ENCODE data around the gene DTL.

Gene DTL

DNA sequence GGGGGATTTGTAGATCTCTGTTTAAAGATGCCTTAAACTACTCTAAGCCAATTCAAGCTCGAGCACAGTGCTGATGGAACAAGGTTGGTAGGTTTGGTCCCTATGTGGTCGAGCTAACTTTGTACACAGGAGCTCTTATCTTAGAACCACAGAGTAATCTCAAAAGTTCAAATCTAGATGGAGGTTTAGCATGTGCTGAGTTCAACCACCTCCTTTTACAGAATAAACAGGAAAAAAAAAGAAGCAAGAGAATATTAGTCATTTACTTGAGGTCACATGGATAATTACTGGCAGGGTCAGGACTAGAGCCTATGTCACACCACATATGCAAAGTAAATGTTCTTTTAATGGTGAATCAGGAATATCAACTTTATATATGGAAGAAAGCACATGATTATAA lies 86.2 kb downstream of the DTL start:
- no peak for DNase-seq (ENCODE audit: extremely low read depth in 1 of 2, low read depth in 1 of 2)

DNA sequence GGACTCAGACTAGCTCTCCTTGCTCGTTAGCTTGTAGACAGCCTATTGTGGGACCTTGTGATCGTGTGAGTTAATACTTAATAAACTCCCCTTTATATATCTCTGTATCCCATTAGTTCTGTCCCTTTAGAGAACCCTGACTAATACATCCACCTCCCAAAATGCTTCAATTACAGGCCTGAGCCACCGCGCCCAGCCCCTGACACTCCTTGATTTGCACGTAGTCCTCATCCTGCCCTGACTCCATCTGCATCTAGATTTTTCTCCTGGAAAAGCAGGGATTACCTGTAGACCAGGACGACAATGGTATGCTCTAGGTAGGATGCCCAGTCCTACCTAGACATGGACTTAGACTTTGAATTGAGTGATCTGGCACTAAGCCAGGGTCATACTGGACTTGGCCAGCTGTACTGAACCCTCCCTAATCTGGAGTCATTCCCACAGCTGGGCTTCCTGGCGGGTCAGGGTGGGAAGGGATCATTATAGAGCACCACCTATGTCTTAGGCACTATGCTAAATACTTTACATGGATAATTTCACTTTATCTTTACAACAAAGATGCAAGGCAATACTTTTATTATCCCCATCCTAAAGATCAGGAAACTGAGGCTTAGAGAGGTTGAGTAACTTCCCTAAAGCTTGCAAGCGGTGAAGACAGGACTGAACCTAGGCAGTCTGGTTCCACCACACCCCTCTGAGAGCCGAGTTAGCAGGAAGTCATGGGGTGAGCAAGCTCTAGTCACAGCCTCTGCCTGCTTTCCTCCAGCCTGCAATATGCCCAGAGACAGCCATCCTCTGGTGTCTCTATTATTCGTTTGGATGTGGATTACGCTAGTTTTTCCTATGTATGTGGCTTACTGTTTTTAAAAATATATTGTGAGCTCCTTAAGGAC lies 89.4 kb downstream of the DTL start:
- no peak for DNase-seq (ENCODE audit: extremely low read depth in 1 of 2, low read depth in 1 of 2)

DNA sequence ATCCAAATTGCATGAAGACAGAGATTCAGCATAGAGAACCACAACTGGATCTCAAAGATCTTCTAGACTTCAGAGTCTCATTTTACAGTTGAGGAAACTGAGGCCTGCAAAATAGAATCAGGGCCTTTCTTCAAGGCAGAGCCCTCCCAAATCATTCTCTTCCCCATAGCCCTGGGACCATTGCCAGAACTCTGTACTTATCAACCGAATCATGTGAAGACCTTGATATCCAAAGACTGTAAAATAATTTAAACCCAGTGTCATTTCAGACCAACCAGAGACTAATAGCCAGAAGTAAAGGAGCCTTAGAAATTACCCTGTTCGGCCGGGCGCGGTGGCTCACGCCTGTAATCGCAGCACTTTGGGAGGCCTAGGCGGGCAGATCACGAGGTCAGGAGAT lies 90.1 kb downstream of the DTL start:
- no peak for DNase-seq (ENCODE audit: extremely low read depth in 1 of 2, low read depth in 1 of 2)

DNA sequence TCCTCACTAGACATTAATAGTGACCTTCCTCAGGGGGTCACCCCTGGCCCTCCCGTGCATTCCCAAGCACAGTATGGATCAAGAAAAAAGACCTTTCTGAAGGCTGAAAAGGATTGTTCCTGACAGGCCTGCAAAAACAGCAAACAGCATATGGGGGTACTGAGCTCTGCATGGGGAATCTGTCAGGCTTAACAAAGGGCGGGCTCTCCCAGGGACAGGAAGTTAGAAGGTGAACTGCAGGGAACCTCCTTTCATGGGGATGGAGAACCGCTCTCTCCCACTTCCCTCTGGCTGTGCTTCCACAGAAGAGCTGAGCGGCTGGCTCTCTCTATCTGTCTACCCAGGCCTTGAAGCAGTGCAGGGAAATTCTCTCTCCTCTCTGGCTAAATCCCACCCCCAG lies 91.7 kb downstream of the DTL start:
- DNase-seq (ENCODE audit: extremely low read depth in 1 of 2, low read depth in 1 of 2) = no peak

DNA sequence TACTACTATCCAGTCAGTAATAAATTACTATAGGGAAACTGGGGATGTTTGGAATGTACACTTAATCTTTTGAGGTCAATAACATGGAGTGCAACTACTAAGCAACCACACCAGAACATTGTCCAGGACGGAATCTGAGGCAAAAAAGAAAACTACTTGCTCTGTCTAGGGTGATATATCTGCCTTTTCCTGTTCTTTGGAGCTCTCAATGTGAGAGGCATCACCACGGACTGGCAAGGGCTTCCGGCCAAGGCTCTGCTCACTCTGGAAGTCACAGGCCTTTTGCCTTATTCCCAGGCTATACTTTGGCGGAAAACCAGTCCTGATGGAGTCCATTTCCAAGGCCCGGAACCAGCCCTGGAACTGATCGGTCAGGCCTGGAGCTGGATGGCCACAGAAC lies 94.2 kb downstream of the DTL start:
- DNase-seq (ENCODE audit: extremely low read depth in 1 of 2, low read depth in 1 of 2) = no peak

DNA sequence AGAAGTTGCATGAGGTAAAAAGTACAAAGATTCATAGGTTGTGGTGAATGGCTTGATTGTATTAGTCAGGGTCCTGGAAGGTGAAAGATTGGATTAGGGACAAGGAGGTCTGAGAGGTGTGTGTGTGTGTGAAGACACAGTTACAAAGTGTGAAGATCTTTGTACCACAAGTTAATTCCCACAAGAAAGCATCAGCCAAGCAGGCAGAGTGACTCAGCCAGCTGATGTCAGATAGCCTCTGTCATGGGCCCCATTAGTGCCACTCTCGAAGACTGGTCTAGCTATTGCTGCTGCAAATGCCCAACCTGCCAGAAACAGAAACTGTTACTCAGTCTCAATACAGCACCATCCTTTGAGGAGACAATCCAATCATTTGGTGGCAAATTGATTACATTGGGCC lies 96.5 kb downstream of the DTL start:
- peak in 1 of 2 donors; percentile 16 for DNase-seq (ENCODE audit: extremely low read depth in 1 of 2, low read depth in 1 of 2)

DNA sequence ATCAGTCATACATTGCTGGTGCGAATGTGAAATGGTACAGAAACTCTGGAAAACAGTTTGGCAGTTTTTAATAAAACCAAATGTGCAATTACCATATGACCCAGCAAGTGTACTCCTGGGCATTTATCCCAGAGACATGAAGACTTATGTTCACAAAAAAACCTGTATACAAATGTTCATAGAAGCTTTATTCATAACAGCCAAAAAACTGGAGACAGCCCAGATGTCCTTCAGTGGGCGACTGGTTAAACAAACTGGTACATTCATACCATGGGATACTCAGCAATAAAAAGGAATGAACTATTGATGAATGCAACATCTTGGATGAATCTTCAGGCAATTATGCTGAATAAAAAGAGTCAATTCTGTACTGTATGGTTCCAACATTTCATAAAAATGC lies 97.8 kb downstream of the DTL start:
- DNase-seq (ENCODE audit: extremely low read depth in 1 of 2, low read depth in 1 of 2) = no peak

DNA sequence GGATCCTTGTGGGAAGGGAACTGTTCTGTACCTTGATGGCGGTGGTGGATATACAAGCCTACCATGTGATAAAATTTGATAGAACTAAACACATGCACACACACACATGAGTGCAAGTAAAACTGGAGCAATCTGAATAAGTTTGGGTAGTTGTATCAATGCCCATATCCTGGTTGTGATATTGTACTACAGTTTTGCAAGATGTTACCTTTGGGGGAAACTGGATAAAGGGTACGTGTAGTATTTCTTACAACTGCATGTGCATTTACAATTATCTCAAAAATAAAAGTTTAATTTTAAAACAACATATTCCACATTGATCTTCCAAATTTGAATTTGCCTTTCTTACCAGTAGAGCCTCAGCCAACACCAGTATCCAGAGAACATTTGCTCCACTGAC lies 99.6 kb downstream of the DTL start:
- no peak for DNase-seq (ENCODE audit: extremely low read depth in 1 of 2, low read depth in 1 of 2)

DNA sequence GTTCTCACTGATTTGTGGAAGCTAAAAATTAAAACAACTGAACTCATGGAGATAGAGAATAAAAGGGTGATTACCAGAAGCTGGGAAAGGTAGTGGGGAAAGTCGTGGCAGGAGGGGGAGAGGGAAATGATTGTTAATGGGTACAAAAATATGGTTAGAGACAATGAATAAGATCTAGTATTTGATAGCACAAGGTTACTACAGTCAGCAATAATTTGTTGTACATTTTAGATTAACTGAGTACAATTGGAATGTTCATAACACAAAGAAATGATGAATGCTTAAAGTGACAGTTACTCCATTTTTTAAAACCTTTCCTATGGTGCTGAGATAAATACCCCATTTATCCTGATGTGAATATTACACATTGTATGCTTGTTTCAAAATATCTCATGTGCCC lies 102.3 kb downstream of the DTL start:
- DNase-seq (ENCODE audit: extremely low read depth in 1 of 2, low read depth in 1 of 2) = no peak

DNA sequence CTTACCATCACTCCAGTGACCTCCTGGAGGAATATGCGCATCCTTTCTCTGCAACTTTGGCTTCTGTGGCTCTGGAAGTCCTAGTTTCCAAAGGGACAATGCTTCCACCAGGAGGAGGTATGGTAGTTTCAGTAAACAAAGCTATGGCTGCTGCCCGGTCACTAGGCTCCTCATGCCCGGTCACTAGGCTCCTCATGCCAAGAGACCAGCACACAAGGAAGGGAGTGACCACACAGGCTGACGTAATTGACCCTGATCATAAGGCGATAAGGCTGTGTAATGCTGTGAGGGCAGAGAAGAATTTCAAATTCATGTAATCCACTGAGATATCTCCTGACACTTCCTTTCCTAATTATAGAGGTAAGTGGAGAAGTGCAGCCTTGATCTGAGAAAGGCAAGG lies 102.9 kb downstream of the DTL start:
- no peak for DNase-seq (ENCODE audit: extremely low read depth in 1 of 2, low read depth in 1 of 2)

DNA sequence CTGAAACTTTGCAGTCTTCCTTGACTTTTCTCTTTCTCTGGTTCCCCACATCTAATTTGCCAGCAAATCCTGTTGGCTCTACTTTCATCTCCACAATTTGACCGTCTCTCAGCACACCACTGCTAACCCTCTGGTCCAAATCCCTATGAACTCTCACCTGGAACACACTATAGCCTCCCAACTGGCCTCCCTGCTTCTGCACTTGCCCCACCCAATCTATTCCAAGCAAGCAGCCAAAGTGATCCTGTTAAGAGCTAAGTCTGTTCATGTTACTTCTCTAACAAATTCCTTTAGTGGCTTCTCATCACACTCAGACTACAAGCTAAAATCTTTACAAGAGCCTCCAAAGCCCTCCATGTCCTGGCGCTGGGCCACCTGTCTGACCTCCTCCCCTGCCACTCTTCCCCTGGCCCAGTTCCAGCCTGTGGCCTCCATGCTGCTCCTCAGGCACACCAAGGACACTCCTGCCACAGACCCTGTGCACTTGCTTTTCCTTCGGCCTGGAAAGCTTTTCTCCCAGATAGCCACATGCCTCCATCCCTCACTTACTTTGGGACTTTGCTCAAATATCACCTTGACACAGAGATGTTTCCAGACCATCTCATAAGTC lies 104.1 kb downstream of the DTL start:
- no peak for DNase-seq (ENCODE audit: extremely low read depth in 1 of 2, low read depth in 1 of 2)

DNA sequence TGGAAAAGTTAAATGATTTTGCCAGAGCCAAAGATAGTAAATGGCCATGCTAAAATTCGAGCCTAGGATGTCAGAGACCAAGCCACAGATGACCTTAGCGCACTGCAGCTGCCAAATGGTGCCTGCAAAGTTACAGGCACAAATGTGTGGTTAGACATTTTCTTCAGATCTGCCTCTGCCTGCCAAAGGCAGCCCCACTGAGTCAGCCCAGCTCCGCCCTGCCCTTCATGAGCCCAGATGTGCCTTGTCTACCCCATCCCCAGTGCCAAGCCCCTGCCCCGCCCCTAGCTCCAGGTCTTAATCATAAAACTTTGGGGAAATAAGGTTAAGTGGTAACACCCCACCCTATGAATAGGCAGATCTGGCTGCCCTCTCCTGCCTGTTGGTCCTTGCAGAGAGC lies 105.9 kb downstream of the DTL start:
- DNase-seq (ENCODE audit: extremely low read depth in 1 of 2, low read depth in 1 of 2) = no peak

DNA sequence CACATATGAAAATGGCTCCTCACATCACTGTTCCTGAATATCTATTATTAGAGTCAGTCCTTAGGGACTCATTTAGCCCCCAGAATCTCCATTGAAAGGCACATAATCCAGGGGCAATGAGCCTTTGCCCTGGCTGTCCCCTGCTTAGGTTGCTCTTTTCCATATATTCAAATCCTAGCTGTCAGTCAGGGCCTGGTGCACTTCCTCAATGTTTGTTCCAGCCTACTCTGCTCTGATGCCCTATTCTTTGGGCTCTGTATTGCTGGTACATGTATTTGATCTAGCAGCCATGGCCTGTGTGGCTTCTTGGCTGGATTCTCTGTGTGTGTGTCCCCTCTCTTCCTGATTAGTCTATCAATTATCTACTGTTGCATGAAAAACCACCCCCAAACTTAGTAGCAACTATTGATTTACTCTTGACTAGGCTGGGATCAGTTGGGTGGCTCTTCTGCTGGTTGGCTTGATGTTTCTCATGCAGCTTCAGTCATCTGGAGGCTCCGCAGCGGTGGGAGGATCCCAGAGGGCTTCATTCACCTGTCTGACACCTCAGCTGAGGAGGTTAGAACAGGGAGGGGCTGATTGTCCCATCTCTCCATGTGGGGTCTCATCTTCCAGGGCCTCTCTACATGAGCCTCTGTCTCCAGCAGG lies 107.5 kb downstream of the DTL start:
- no peak for DNase-seq (ENCODE audit: extremely low read depth in 1 of 2, low read depth in 1 of 2)

DNA sequence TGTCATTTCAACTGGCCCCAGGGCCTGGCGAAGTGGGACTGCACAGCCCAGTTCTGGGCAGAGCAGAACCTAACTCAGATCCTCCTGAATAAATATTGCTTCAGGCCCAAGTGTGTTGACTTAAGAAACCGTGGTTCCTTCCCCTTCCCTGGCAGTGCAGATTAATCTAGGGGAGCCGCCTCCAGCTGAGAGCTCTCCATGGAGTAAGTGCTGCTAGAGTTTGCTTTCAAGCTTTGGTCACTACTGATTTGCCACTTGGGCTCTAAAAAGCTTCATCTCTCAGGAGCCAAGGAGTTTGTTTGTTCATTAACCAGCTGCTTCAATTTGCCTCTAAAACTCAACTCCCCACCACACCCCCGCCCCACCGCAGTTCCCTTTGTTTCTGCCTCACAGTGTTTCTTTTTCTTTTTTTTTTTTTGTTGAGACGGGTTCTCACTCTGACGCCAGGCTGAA lies 112.1 kb downstream of the DTL start:
- no peak for DNase-seq (ENCODE audit: extremely low read depth in 1 of 2, low read depth in 1 of 2)

DNA sequence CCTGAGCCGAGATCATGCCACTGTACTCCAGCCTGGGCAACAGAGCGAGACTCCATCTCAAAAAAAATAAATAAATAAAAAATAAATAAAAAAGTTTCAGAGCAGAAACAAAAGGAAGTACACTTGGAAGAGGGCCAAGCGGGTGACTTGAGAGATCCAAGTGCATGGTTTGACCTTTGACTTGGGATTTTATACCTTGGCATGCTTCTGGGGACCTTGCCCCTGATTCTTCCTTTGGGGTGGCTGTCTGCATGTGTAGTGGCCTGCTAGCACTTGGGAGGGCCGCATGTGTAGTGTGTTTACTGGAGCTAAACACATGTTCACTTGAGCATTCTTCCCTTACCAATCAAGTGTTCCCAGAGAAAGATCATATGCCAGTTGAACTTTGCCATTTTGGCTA lies 114.0 kb downstream of the DTL start:
- no peak for DNase-seq (ENCODE audit: extremely low read depth in 1 of 2, low read depth in 1 of 2)

DNA sequence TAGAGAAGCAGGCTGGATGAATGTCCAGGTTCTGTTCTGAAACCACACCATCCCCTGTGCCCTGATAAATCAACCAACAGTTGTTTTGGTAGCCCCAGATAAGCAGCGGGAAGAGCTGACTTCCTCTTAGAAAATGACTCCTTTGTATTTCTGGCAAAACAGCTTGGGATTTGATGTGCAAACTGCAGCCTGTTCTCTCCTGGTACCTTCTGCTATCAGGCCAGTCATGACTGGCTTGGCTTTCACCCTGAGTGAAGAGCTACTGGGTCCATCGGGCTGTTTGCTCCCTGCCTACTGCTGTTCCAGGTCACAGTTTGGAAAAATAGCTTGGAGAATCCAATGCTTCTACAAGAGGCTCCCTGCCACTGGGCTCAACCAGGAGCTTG lies 116.8 kb downstream of the DTL start:
- DNase-seq (ENCODE audit: extremely low read depth in 1 of 2, low read depth in 1 of 2) = no peak

DNA sequence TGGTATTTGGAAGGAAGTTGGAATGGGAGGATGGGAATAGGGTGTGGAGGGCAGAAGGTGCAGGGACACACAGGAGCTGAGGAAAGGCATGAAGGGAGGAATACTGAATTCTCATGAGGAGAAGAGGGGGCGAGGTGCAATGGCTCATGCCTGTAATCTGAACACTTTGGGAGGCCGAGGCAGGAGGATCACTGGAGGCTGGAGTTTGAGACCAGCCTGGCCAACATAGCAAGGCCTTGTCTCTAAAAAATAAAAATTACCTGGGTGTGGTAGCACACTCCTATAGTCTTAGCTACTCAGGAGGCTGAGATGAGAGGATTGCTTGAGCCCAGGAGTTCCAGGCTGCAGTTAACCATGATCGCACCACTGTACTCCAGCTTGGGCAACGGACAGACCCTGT lies 117.3 kb downstream of the DTL start:
- DNase-seq (ENCODE audit: extremely low read depth in 1 of 2, low read depth in 1 of 2) = no peak

DNA sequence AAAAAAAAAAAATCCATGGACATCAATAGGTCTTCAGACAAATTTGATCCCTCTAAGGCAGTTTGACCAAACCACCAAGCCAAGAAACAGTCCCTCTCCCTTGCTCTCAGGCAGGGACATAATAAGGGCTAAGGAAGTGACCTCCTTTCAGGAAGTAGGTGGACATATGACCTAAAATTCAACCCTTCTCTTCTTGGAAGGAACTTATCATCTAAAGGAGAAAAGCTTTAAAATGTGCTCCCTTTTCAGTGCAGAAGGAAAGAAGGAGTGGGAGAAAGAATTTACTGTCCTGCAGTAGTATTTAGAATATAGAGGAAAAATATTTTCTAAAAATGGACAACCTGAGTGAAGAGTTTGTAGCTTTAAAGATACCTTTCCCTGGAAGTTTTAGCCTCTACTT lies 118.1 kb downstream of the DTL start:
- no peak for DNase-seq (ENCODE audit: extremely low read depth in 1 of 2, low read depth in 1 of 2)
